GM12864 (cell line): Measurements from ENCODE around the gene IL37.

Source experiments
- DNase-seq: peaks from one replicate; pipeline ENCODE4 v3.0.0-alpha.2; 2011; ENCODE audit warnings: low read depth
- H3K4me3 ChIP-seq: 2 replicates; pipeline ENCODE4 v1.5.1; 2011; ENCODE audit warnings: mild to moderate bottlenecking, low read depth, low read length, control low read depth
- TF ChIP-seq, protein P1 (sequence below): IDR thresholded peaks from 2 replicates; pipeline ENCODE4 v1.5.1; 2011; ENCODE audit warnings: low read depth, mild to moderate bottlenecking, moderate library complexity, low read length, control low read depth, inconsistent platforms; ENCODE audit errors: missing control alignments

Gene IL37

GRCh38 chr2:112920923-112921532 is 10.1 kb downstream of the IL37 start:
- TF ChIP-seq, protein P1, sequence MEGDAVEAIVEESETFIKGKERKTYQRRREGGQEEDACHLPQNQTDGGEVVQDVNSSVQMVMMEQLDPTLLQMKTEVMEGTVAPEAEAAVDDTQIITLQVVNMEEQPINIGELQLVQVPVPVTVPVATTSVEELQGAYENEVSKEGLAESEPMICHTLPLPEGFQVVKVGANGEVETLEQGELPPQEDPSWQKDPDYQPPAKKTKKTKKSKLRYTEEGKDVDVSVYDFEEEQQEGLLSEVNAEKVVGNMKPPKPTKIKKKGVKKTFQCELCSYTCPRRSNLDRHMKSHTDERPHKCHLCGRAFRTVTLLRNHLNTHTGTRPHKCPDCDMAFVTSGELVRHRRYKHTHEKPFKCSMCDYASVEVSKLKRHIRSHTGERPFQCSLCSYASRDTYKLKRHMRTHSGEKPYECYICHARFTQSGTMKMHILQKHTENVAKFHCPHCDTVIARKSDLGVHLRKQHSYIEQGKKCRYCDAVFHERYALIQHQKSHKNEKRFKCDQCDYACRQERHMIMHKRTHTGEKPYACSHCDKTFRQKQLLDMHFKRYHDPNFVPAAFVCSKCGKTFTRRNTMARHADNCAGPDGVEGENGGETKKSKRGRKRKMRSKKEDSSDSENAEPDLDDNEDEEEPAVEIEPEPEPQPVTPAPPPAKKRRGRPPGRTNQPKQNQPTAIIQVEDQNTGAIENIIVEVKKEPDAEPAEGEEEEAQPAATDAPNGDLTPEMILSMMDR = no peak

GRCh38 chr2:112921982-112922381 is 11.0 kb downstream of the IL37 start:
- TF ChIP-seq, protein P1 = no peak
- no peak for DNase-seq
- H3K4me3 ChIP-seq = no peak overlapping the region

More at GRCh38 chr2:112920923-112921532, 10.1 kb downstream of the IL37 start:
- no peak for DNase-seq
- H3K4me3 ChIP-seq = no peak overlapping the region

DNA sequence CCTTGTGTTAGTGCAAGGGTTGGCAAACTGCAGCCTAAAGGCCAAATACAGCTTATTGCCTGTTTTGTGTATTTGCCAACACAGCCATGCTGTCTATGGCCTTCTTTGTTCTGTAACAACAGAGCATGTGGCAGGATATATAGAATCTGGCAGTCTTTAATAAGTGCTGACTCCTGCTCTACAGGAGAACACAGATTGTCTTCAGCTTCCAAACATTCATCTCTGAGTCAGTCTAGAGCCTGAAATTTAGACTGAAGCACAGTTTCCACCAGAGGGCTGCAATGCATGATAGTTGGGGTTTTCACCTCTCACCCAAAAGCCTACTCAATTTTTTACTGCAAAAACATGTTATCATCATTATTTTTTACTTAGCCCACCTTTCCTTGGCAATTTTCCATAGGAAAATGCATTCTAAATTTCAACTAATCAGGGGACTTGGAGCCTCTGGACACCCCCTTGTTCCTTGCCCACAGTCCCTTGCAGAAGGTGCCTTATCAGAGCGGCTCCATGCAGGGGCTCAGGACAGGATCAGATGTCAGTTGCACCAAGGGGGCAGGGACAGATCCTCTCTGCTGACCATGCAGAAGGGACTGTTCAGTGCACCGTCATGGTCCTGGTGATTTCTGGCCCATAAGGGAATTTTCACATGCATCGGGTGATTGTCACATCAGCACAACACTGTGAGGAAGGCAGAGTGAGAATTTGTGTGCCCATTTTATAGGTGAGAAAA is 12.4 kb downstream of the IL37 start:
- DNase-seq = no peak
- TF ChIP-seq, protein P1 = no peak
- H3K4me3 ChIP-seq = no peak overlapping the region

DNA sequence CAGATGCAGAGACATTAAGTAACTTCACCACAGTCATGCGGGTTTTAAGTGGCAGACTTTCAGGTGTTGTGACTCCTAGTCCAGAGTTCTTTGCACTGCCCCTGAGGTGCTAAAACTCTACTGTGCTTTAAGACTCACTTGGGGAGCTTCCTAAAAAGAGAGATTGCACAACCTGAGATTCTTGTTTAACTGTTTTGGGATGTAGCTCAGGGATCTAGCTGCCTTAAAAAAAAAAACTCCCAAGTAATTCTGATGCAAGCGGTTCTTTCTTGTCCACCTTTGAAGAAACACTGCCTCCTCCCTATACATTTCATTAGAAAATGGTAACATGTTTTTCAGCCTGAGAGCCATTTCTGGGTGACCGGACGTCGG is 13.0 kb downstream of the IL37 start:
- no peak overlapping the region for H3K4me3 ChIP-seq
- TF ChIP-seq, protein P1 = no peak
- no peak for DNase-seq

DNA sequence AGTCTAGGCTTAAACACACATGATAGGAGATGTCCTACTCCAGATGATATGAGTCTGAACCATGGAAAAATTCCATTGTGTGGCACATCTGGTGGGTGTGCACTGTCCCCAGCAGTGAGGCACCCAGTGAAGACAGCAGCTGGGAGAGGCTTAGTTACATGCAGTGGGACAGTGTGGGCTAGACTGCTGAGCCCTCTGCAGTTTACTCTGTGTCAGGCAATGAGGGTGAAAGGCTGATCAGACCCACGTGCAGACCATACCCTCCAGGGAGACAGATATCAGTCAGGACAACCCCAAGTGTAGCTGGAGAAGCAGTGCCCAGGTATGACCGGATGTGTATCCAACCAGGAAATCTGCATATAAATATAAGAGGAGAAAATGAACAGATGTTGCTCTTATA is 13.4 kb downstream of the IL37 start:
- no peak overlapping the region for H3K4me3 ChIP-seq
- TF ChIP-seq, protein P1 = no peak
- DNase-seq = no peak

DNA sequence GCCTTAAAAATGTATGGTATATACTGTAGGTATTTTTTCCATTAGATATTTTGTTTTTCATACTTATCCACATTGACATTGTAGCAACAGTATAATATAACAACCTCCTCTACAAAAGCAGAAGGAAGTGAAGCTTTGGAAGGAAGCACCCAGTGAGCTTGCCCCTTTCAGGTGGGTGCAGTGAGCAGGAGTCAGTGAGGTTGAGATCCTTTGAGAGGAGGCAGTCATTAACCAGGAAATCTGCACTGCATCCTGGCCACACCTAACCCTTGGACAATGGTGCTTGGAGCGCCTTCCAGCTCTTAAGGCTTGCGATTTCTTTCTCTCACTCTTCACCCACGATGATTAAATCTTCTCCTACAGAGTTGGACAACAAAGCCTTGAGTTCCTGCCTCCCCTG is 13.9 kb downstream of the IL37 start:
- TF ChIP-seq, protein P1 = no peak
- no peak for DNase-seq
- H3K4me3 ChIP-seq = no peak overlapping the region

DNA sequence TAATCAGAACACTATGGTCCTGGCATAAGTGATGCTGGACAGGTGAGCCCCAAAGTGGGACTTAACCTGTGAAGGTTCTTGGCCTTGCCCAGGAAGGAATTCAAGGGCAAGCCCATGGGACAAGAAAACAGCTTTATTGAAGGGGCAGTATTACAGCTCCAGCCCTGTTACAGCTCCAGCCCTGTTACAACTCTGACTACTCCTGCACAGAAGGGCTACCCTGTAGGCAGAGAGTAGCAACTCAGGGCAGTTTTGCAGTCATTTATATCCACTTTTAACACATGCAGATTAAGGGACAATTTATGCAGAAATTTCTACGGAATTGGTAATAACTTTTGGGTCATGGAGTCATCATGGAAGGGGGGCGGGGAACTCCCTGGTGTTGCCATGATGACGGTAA is 15.7 kb downstream of the IL37 start:
- TF ChIP-seq, protein P1 = no peak
- no peak overlapping the region for H3K4me3 ChIP-seq
- no peak for DNase-seq
